ENCODE measurements around the gene ATR.
A peak's percentile ranks its signal among the peaks of the same experiment; 100 is the strongest.
"Not testable (repeated sequence)": the region's sequence is repeated elsewhere in the genome, so short reads cannot be mapped to it uniquely, and the experiment has no call there.

Gene ATR

GRCh38 chr3:142578329-142579223 lies at the start of gene ATR:
Gene ATR, minus strand, starts transcription at chr3:142578733. Its CDS starts 29 bp downstream, at chr3:142578704.
- peak; percentile 88 for DNase-seq (ENCODE audit: low read depth, low spot score)

- no peak for DNase-seq (ENCODE audit: low read depth, low spot score)
These were observed 48.4 kb upstream of the ATR start for GRCh38 chr3:142626971-142627370.

- DNase-seq (ENCODE audit: low read depth, low spot score) = no peak
These were observed 46.6 kb upstream of the ATR start for GRCh38 chr3:142625153-142625440.

- DNase-seq (ENCODE audit: low read depth, low spot score) = no peak
These were observed 46.0 kb upstream of the ATR start for GRCh38 chr3:142624341-142625152.

GRCh38 chr3:142623194-142623593 lies 44.7 kb upstream of the ATR start:
- DNase-seq (ENCODE audit: low read depth, low spot score) = no peak

GRCh38 chr3:142622405-142622804 lies 43.9 kb upstream of the ATR start:
- no peak for DNase-seq (ENCODE audit: low read depth, low spot score)

GRCh38 chr3:142618917-142619461 lies 40.5 kb upstream of the ATR start:
- no peak for DNase-seq (ENCODE audit: low read depth, low spot score)

- DNase-seq (ENCODE audit: low read depth, low spot score) = no peak
These were observed 36.6 kb upstream of the ATR start for GRCh38 chr3:142615171-142615570.

- DNase-seq (ENCODE audit: low read depth, low spot score) = no peak
These were observed 35.6 kb upstream of the ATR start for GRCh38 chr3:142614059-142614626.

- DNase-seq (ENCODE audit: low read depth, low spot score) = no peak
These were observed 35.0 kb upstream of the ATR start for GRCh38 chr3:142613491-142613890.

- DNase-seq (ENCODE audit: low read depth, low spot score) = no peak
These were observed 32.7 kb upstream of the ATR start for GRCh38 chr3:142611206-142611605.

GRCh38 chr3:142609136-142609535 lies 30.6 kb upstream of the ATR start:
- no peak for DNase-seq (ENCODE audit: low read depth, low spot score)

GRCh38 chr3:142608631-142609030 lies 30.1 kb upstream of the ATR start:
- no peak for DNase-seq (ENCODE audit: low read depth, low spot score)

- no peak for DNase-seq (ENCODE audit: low read depth, low spot score)
These were observed 26.4 kb upstream of the ATR start for GRCh38 chr3:142604940-142605339.

- DNase-seq (ENCODE audit: low read depth, low spot score) = not testable (repeated sequence)
These were observed 24.8 kb upstream of the ATR start for GRCh38 chr3:142603386-142603705.

- DNase-seq (ENCODE audit: low read depth, low spot score) = no peak
These were observed 24.3 kb upstream of the ATR start for GRCh38 chr3:142602619-142603385.

- DNase-seq (ENCODE audit: low read depth, low spot score) = no peak
These were observed 23.2 kb upstream of the ATR start for GRCh38 chr3:142601713-142602112.

- no peak for DNase-seq (ENCODE audit: low read depth, low spot score)
These were observed 19.4 kb upstream of the ATR start for GRCh38 chr3:142597906-142598305.

GRCh38 chr3:142596726-142597088 lies 18.2 kb upstream of the ATR start:
- no peak for DNase-seq (ENCODE audit: low read depth, low spot score)

- peak; percentile 55 for DNase-seq (ENCODE audit: low read depth, low spot score)
These were observed 17.6 kb upstream of the ATR start, which contains the start of gene PLS1 for GRCh38 chr3:142595951-142596725. Gene PLS1, plus strand, starts transcription at chr3:142596393. Its CDS starts 67,845 bp downstream, at chr3:142664238.

- no peak for DNase-seq (ENCODE audit: low read depth, low spot score)
These were observed 17.0 kb upstream of the ATR start for GRCh38 chr3:142595581-142595950.
